NB4 (cell line): Measurements from ENCODE around the gene MED15.

Source experiments
- CTCF ChIP-seq: IDR thresholded peaks from one replicate; pipeline ENCODE4 v1.5.1; 2012; ENCODE audit warnings: low read depth, low read length
- MAX ChIP-seq: IDR thresholded peaks from 2 replicates; pipeline ENCODE4 v1.6.1; 2011; ENCODE audit warnings: low read depth, low read length
- POLR2A ChIP-seq: IDR thresholded peaks from 2 replicates; pipeline ENCODE4 v1.6.1; 2011; ENCODE audit warnings: mild to moderate bottlenecking; ENCODE audit not compliant: insufficient read length; ENCODE audit errors: extremely low read depth

- TF ChIP-seq CTCF: no peak
- TF ChIP-seq POLR2A: no peak
- no peak for TF ChIP-seq MAX
These were observed 19.4 kb downstream of the MED15 start for GRCh38 chr22:20526628-20527355.
